Duodenal mucosa (tissue), 2 donors: ENCODE measurements around the gene VEGFD.

Experiments
- H3K27ac ChIP-seq: one replicate; pipeline ENCODE4 v1.7.0; 2013; ENCODE audit warnings: low read depth, low read length
- H3K27me3 ChIP-seq, 2 donors: one replicate each; pipeline ENCODE4 v1.7.0; 2013; ENCODE audit warnings: low read length in 2 of 2, control low read depth in 1 of 2; ENCODE audit not compliant: insufficient read depth in 2 of 2, control insufficient read depth in 1 of 2
- H3K36me3 ChIP-seq, 2 donors: one replicate each; pipeline ENCODE4 v1.7.0; 2013; ENCODE audit warnings: low read length in 2 of 2, control low read depth in 1 of 2; ENCODE audit not compliant: insufficient read depth in 2 of 2, control insufficient read depth in 1 of 2
- H3K4me1 ChIP-seq, 2 donors: one replicate each; pipeline ENCODE4 v1.7.0; 2013; ENCODE audit warnings: low read length in 2 of 2, control low read depth in 1 of 2; ENCODE audit not compliant: insufficient read depth in 2 of 2, control insufficient read depth in 1 of 2
- H3K4me3 ChIP-seq, 2 donors: one replicate each; pipeline ENCODE4 v1.7.0; 2013; ENCODE audit warnings: low read length in 2 of 2, low read depth in 1 of 2
- H3K9ac ChIP-seq, 2 donors: one replicate each; pipeline ENCODE4 v1.7.0; 2013; ENCODE audit warnings: low read length in 2 of 2, low read depth in 1 of 2
- H3K9me3 ChIP-seq, 2 donors: one replicate each; pipeline ENCODE4 v1.7.0; 2013; ENCODE audit warnings: low read length in 2 of 2, control low read depth in 1 of 2; ENCODE audit not compliant: control insufficient read depth in 1 of 2

Gene VEGFD

GRCh38 chrX:15405846-15406245 lies 21.6 kb upstream of the VEGFD start:
- no peaks in the 10 kb centered on the region for H3K4me1 ChIP-seq
- no peaks in the 10 kb centered on the region for H3K27me3 ChIP-seq
- no peak overlapping the region for H3K4me3 ChIP-seq
- H3K27ac ChIP-seq, result no peak overlapping the region
- H3K9me3 ChIP-seq, result no peaks in the 10 kb centered on the region
- H3K36me3 ChIP-seq, result no peaks in the 10 kb centered on the region
- no peak overlapping the region for H3K9ac ChIP-seq

GRCh38 chrX:15404401-15405096 lies 20.3 kb upstream of the VEGFD start:
- H3K9ac ChIP-seq, result no peak overlapping the region
- H3K4me1 ChIP-seq, result no peaks in the 10 kb centered on the region
- no peaks in the 10 kb centered on the region for H3K36me3 ChIP-seq
- no peak overlapping the region for H3K4me3 ChIP-seq
- H3K27me3 ChIP-seq, result no peaks in the 10 kb centered on the region
- no peak overlapping the region for H3K27ac ChIP-seq
- no peaks in the 10 kb centered on the region for H3K9me3 ChIP-seq

- Histone ChIP-seq H3K4me1 (no peaks in the 10 kb centered on the region), H3K27me3 (no peaks in the 10 kb centered on the region), H3K9ac (no peak overlapping the region), H3K9me3 (no peaks in the 10 kb centered on the region), H3K4me3 (no peak overlapping the region), H3K27ac (no peak overlapping the region), H3K36me3 (no peaks in the 10 kb centered on the region)
These were observed 17.2 kb upstream of the VEGFD start for GRCh38 chrX:15401378-15401777.

GRCh38 chrX:15399962-15400391 lies 15.8 kb upstream of the VEGFD start:
- no peak overlapping the region for H3K4me3 ChIP-seq
- no peak overlapping the region for H3K27ac ChIP-seq
- H3K9ac ChIP-seq, result no peak overlapping the region
- H3K36me3 ChIP-seq, result no peaks in the 10 kb centered on the region
- no peaks in the 10 kb centered on the region for H3K9me3 ChIP-seq
- no peaks in the 10 kb centered on the region for H3K27me3 ChIP-seq
- H3K4me1 ChIP-seq, result no peaks in the 10 kb centered on the region

- H3K27ac ChIP-seq, result no peak overlapping the region
- no peak overlapping the region for H3K9ac ChIP-seq
- no peaks in the 10 kb centered on the region for H3K4me1 ChIP-seq
- H3K27me3 ChIP-seq, result no peaks in the 10 kb centered on the region
- H3K4me3 ChIP-seq, result no peak overlapping the region
- no peaks in the 10 kb centered on the region for H3K36me3 ChIP-seq
- H3K9me3 ChIP-seq, result no peaks in the 10 kb centered on the region
These were observed 14.7 kb upstream of the VEGFD start for GRCh38 chrX:15398874-15399273.

GRCh38 chrX:15395789-15396188 lies 11.6 kb upstream of the VEGFD start:
- Histone ChIP-seq H3K4me1 (no peaks in the 10 kb centered on the region), H3K36me3 (no peaks in the 10 kb centered on the region), H3K9ac (no peak overlapping the region), H3K4me3 (no peak overlapping the region), H3K27ac (no peak overlapping the region), H3K9me3 (no peaks in the 10 kb centered on the region), H3K27me3 (no peaks in the 10 kb centered on the region)

GRCh38 chrX:15391850-15392249 lies 7.6 kb upstream of the VEGFD start:
- H3K27ac ChIP-seq, result no peak overlapping the region
- no peak overlapping the region for H3K4me3 ChIP-seq

GRCh38 chrX:15382813-15383212 lies 1.4 kb downstream of the VEGFD start:
- Histone ChIP-seq H3K27me3 (no peaks in the 10 kb centered on the region), H3K27ac (no peak overlapping the region), H3K36me3 (no peaks in the 10 kb centered on the region), H3K4me3 (no peak overlapping the region), H3K9me3 (no peaks in the 10 kb centered on the region), H3K9ac (no peak overlapping the region), H3K4me1 (no peaks in the 10 kb centered on the region)

More at GRCh38 chrX:15391850-15392249, 7.6 kb upstream of the VEGFD start:
- no peaks in the 10 kb centered on the region for H3K9me3 ChIP-seq
- no peaks in the 10 kb centered on the region for H3K36me3 ChIP-seq
- no peaks in the 10 kb centered on the region for H3K4me1 ChIP-seq
- H3K9ac ChIP-seq, result no peak overlapping the region
- no peaks in the 10 kb centered on the region for H3K27me3 ChIP-seq

GRCh38 chrX:15376956-15377355 lies 7.3 kb downstream of the VEGFD start:
- Histone ChIP-seq H3K9me3 (no peaks in the 10 kb centered on the region), H3K4me3 (no peak overlapping the region), H3K4me1 (no peaks in the 10 kb centered on the region), H3K9ac (no peak overlapping the region), H3K27ac (no peak overlapping the region), H3K36me3 (no peaks in the 10 kb centered on the region), H3K27me3 (no peaks in the 10 kb centered on the region)

GRCh38 chrX:15373976-15374375 lies 10.2 kb downstream of the VEGFD start:
- H3K27me3 ChIP-seq, result no peaks in the 10 kb centered on the region
- no peak overlapping the region for H3K4me3 ChIP-seq
- no peak overlapping the region for H3K9ac ChIP-seq
- no peaks in the 10 kb centered on the region for H3K36me3 ChIP-seq
- no peaks in the 10 kb centered on the region for H3K4me1 ChIP-seq
- no peak overlapping the region for H3K27ac ChIP-seq
- no peaks in the 10 kb centered on the region for H3K9me3 ChIP-seq
